Progenitor cell of endocrine pancreas (in vitro differentiated cells): ENCODE results near the gene MMP24. TPM values are rescaled to one million over a fixed set of nuclear protein-coding genes. Genes with fewer than 3 reads are reported as not detected.

Source experiments
- DNase-seq: peaks from one replicate; pipeline ENCODE4 v3.0.0; 2021; ENCODE audit warnings: low spot score; ENCODE audit not compliant: unreplicated experiment
- H3K27ac Mint-ChIP-seq: 2 replicates; pipeline ENCODE4 v1.8.0; 2021; ENCODE audit warnings: mild to moderate bottlenecking, moderate library complexity, mixed read lengths
- H3K27me3 Mint-ChIP-seq: 2 replicates; pipeline ENCODE4 v1.8.0; 2021; ENCODE audit warnings: mixed read lengths
- H3K36me3 Mint-ChIP-seq: 2 replicates; pipeline ENCODE4 v1.8.0; 2022; ENCODE audit warnings: mixed read lengths; ENCODE audit not compliant: insufficient read depth
- H3K4me1 Mint-ChIP-seq: 2 replicates; pipeline ENCODE4 v1.8.0; 2021; ENCODE audit warnings: low read depth, mixed read lengths
- H3K4me3 Mint-ChIP-seq: 2 replicates; pipeline ENCODE4 v1.8.0; 2021; ENCODE audit warnings: low read depth, mild to moderate bottlenecking, moderate library complexity, mixed read lengths
- H3K9me3 Mint-ChIP-seq: 2 replicates; pipeline ENCODE4 v1.8.0; 2021; ENCODE audit warnings: low read depth, mixed read lengths
- total RNA-seq: library from RNA; stranded (reverse); gene quantifications from 2 replicates; pipeline ENCODE4 v1.2.1, GENCODE V29; 2021
- TF ChIP-seq, protein P1 (sequence below): fragments of 200-600 bp; sonication (generic); IDR thresholded peaks from one replicate; pipeline ENCODE4 v1.5.0; 2021; ENCODE audit warnings: antibody characterized with exemption, mild to moderate bottlenecking; ENCODE audit not compliant: unreplicated experiment

Gene MMP24
- total RNA-seq, 1 donor from 2014 or later: 3.4 TPM

DNA sequence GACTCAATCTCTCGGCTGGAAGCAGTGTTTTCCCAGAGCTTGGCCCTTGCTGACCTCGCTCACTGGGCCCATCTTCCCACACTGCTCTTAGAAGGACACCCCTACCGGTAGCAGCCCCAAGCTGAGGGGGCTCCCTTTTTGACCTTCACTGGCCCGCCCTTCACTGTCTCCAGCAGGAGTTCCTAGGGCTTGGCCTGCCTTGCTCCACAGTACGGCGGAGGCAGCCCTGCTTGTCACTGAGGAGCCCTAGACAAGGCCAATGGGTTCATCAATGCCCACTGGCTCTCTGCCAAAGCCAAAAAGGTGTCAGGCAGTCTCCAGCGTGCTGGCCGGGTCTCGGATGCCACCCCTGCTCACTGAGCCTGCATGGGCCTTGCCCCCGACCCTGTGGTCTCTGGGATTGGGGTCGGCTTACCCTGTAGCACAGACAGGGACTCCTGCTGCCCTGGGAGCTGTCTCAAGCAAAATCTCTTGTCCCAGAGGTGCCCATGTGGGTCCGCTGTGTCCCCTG is 49.3 kb downstream of the MMP24 start:
- Mint-ChIP-seq H3K9me3 (no peaks in the 10 kb centered on the region), H3K36me3 (peaks cover 14% of the 10 kb centered on the region), H3K4me1 (peaks cover 7% of the 10 kb centered on the region), H3K4me3 (peak overlapping the region; percentile 26), H3K27me3 (no peaks in the 10 kb centered on the region), H3K27ac (peak overlapping the region; percentile 20)
- no peak for DNase-seq
- TF ChIP-seq, protein P1, sequence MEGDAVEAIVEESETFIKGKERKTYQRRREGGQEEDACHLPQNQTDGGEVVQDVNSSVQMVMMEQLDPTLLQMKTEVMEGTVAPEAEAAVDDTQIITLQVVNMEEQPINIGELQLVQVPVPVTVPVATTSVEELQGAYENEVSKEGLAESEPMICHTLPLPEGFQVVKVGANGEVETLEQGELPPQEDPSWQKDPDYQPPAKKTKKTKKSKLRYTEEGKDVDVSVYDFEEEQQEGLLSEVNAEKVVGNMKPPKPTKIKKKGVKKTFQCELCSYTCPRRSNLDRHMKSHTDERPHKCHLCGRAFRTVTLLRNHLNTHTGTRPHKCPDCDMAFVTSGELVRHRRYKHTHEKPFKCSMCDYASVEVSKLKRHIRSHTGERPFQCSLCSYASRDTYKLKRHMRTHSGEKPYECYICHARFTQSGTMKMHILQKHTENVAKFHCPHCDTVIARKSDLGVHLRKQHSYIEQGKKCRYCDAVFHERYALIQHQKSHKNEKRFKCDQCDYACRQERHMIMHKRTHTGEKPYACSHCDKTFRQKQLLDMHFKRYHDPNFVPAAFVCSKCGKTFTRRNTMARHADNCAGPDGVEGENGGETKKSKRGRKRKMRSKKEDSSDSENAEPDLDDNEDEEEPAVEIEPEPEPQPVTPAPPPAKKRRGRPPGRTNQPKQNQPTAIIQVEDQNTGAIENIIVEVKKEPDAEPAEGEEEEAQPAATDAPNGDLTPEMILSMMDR: no peak

DNA sequence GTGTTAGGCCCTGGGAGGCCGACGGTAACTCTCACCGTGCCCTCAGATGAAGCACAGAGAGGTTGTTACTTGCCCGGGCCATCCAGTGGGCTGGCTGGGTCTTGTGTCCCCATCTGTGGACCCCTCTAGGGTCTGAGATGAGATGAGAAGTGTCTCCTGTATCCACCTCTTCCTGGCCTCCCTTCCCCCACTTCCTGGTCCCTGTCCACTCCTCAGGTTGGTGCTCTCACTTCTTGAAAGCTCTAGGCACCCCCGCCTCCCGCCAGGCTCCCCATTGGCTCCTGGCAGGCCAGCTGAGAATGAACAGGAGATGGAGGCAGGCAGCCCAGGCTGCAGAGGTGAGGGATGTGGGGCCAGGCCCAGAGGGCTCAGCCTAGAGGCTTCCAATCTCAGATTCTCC is 49.9 kb downstream of the MMP24 start:
- TF ChIP-seq, protein P1: no peak
- no peak for DNase-seq
- Mint-ChIP-seq H3K27ac (peak overlapping the region; percentile 20), H3K4me1 (peaks cover 7% of the 10 kb centered on the region), H3K27me3 (no peaks in the 10 kb centered on the region), H3K4me3 (peak overlapping the region; percentile 26), H3K9me3 (no peaks in the 10 kb centered on the region), H3K36me3 (peaks cover 12% of the 10 kb centered on the region)

DNA sequence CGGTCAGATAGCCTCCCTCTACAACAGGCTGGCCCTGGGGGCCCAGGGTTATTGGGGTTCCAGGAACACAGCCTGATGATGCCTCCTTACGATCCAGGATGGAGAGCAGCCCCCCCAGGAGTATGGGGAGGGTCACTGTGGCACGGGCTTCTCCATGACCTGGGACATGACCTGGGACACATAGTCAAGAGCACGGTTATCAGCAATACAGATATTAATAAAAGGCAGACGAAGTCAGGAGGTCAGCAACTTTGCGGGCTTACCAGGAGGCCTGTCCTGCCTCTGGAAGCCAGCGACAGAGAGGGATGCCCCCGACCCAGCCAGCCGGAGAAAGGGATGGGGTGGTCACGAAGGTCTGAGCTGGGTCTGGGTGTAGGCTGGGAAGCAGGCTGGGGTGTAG is 50.6 kb downstream of the MMP24 start:
- H3K27ac Mint-ChIP-seq: peak overlapping the region; percentile 97

DNA sequence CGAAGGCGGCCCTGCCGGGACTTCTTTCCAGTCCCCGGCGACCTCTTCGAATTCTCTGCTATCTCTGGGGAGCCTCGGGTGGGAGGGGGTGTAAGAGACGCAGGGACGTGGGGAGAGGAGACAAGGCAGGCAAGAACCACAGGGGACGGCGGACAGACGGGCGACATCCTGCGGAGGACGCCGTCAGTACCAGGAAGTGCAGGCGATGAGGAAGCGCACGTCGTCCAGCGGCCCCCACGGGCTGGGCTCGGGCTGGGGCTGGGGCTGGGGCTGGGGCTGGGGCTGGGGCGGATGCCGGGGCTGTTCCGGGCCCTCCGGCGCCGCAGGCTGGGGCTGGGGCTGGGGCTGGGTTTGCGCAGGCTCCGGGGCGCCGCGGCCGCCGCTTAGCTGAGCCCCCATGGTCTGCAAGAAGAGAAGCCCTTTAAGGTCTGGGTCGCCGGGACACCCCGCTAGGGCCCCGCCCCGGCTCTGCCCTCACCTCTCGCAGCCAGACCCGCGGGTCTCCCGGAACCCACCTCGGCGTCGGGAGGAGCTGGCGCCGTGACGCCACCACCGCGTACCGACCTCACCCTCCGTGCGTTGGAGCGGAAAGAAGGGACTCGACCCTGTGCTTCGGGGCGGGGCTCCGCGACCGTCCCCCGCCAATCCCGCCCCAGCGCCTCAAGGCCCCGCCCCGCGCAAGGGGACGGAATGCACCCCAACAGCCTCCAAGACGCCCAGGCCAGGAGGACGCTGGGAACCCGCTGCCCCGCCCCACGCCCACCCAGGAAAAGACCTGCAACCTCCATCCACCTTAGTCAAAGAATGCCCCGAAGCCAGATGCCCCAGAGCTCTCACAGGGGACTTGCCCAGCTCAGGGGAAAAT is 51.3 kb downstream of the MMP24 start, which contains the start of gene MMP24OS:
TSS of gene MMP24OS (minus strand) at position 592 of the 865 bp plus-strand sequence. CDS start at position 399, 193 bp downstream.
- H3K36me3 Mint-ChIP-seq: peaks cover 16% of the 10 kb centered on the region
- no peaks in the 10 kb centered on the region for H3K9me3 Mint-ChIP-seq
- peak; percentile 84 for DNase-seq
- peak within 1 kb of the TSS; percentile 97 for H3K27ac Mint-ChIP-seq
- no peaks in the 10 kb centered on the region for H3K27me3 Mint-ChIP-seq
- H3K4me3 Mint-ChIP-seq: peak within 1 kb of the TSS; percentile 94
- TF ChIP-seq, protein P1: no peak
- H3K4me1 Mint-ChIP-seq: peaks cover 7% of the 10 kb centered on the region

More for the DNA sequence above, 50.6 kb downstream of the MMP24 start:
- H3K27me3 Mint-ChIP-seq: no peaks in the 10 kb centered on the region
- no peaks in the 10 kb centered on the region for H3K9me3 Mint-ChIP-seq
- no peak for DNase-seq
- peaks cover 13% of the 10 kb centered on the region for H3K36me3 Mint-ChIP-seq
- TF ChIP-seq, protein P1: no peak
- H3K4me1 Mint-ChIP-seq: peaks cover 7% of the 10 kb centered on the region
- peak overlapping the region; percentile 94 for H3K4me3 Mint-ChIP-seq

DNA sequence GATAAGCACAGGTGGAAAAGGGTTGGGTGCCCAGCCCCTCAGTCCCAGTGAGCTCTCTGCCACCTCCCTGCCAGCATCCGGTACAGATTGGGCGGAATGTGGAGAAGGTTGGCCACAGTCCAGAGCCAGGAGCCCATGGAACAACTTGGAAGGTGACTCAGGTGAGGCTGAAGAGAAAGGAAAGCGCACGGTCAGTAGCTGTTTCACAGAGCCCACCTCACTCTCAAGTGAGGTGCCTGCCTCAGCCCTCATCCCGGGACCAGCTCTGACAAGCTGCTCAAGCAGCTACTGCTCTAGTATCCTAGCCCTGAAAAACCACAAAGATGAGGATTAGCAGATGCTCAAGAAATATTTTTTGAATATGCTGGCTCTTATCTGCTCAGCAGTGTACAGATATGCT is 52.5 kb downstream of the MMP24 start:
- Mint-ChIP-seq H3K27me3 (no peaks in the 10 kb centered on the region), H3K4me1 (peaks cover 11% of the 10 kb centered on the region), H3K27ac (peak overlapping the region; percentile 84), H3K4me3 (no peak overlapping the region), H3K36me3 (peaks cover 16% of the 10 kb centered on the region), H3K9me3 (no peaks in the 10 kb centered on the region)
- DNase-seq: no peak
- TF ChIP-seq, protein P1: no peak
